IPS-15b (cell line): ENCODE data around the gene ADGRL2.
"Not testable (repeated sequence)": the region's sequence is repeated elsewhere in the genome, so short reads cannot be mapped to it uniquely, and the experiment has no call there.

Source experiments
- H3K27me3 ChIP-seq: one replicate; pipeline ENCODE4 v1.6.1; 2013; ENCODE audit warnings: low read length; ENCODE audit not compliant: control insufficient read depth, insufficient read depth
- H3K36me3 ChIP-seq: one replicate; pipeline ENCODE4 v1.6.1; 2013; ENCODE audit warnings: low read length; ENCODE audit not compliant: control insufficient read depth, insufficient read depth
- H3K4me1 ChIP-seq: one replicate; pipeline ENCODE4 v1.6.1; 2013; ENCODE audit warnings: mild to moderate bottlenecking, low read length; ENCODE audit not compliant: control insufficient read depth, insufficient read depth
- H3K4me3 ChIP-seq: one replicate; pipeline ENCODE4 v1.5.1; 2013; ENCODE audit warnings: low read depth, low read length
- H3K9ac ChIP-seq: one replicate; pipeline ENCODE4 v1.6.1; 2013; ENCODE audit warnings: low read depth, mild to moderate bottlenecking, low read length
- H3K9me3 ChIP-seq: one replicate; pipeline ENCODE4 v1.6.1; 2013; ENCODE audit warnings: mild to moderate bottlenecking, low read length; ENCODE audit not compliant: control insufficient read depth, insufficient read depth

Gene ADGRL2

GRCh38 chr1:81867235-81867634 lies 66.5 kb downstream of the ADGRL2 start:
- Histone ChIP-seq H3K4me1 (no peaks in the 10 kb centered on the region), H3K36me3 (no peaks in the 10 kb centered on the region), H3K27me3 (no peaks in the 10 kb centered on the region), H3K4me3 (no peak overlapping the region), H3K9me3 (no peaks in the 10 kb centered on the region), H3K9ac (no peak overlapping the region)

DNA sequence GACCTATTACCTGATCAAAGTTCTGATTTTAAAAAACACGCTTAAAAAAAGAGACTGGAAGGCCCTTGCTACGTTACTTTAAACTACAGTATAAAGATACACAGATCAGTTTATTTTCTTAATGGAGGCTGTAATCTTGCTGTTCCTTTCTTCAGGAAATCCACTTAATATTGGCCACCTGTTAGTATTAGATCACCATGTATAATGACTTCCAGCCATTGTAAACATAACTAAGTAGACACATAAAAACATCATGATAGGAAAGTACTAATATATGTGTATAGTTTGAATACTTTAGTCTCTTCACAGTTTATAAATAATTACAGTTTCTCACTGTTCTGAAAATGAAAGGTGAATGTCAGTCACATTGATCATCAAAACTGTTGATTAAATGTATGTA lies 68.6 kb downstream of the ADGRL2 start:
- Histone ChIP-seq H3K9me3 (no peaks in the 10 kb centered on the region), H3K27me3 (no peaks in the 10 kb centered on the region), H3K36me3 (no peaks in the 10 kb centered on the region), H3K4me3 (no peak overlapping the region), H3K9ac (no peak overlapping the region), H3K4me1 (no peaks in the 10 kb centered on the region)

DNA sequence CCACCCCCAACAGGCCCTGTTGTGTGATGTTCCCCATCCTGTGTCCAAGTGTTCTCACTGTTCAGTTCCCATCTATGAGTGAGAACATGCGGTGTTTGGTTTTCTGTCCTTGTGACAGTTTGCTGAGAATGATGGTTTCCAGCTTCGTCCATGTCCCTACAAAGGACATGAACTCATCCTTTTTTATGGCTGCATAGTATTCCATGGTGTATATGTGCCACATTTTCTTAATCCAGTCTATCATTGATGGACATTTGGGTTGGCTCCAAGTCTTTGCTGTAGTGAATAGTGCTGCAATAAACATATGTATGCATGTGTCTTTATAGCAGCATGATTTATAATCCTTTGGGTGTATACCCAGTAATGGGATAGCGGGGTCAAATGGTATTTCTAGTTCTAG lies 70.4 kb downstream of the ADGRL2 start:
- not testable (repeated sequence) for H3K4me3 ChIP-seq, H3K36me3 ChIP-seq, H3K9ac ChIP-seq, H3K27me3 ChIP-seq, H3K9me3 ChIP-seq, H3K4me1 ChIP-seq

- H3K27me3 ChIP-seq: no peaks in the 10 kb centered on the region
- no peaks in the 10 kb centered on the region for H3K9me3 ChIP-seq
- no peak overlapping the region for H3K9ac ChIP-seq
- peaks cover 13% of the 10 kb centered on the region for H3K4me1 ChIP-seq
- H3K36me3 ChIP-seq: no peaks in the 10 kb centered on the region
- H3K4me3 ChIP-seq: no peak overlapping the region
These were observed 73.2 kb downstream of the ADGRL2 start for GRCh38 chr1:81873946-81874345.

DNA sequence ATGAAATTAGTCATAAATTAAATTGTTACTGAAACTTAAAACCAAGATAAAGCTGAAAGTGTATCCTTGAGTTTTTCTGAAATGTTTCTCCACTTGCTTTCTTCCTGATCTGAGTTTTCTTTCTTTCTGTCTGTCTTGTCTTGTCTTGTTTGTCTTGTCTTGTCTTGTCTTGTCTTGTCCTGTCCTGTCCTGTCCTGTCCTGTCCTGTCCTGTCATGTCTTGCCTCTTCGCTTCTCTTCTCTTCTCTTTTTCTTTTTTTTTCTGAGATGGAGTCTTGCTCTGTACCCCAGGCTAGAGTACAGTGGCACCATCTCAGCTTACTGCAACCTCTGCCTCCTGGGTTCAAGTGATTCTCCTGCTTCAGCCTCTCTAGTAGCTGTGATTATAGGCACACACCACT lies 73.7 kb downstream of the ADGRL2 start:
- Histone ChIP-seq H3K9ac (no peak overlapping the region), H3K9me3 (no peaks in the 10 kb centered on the region), H3K36me3 (no peaks in the 10 kb centered on the region), H3K4me1 (peaks cover 13% of the 10 kb centered on the region), H3K27me3 (no peaks in the 10 kb centered on the region), H3K4me3 (no peak overlapping the region)

DNA sequence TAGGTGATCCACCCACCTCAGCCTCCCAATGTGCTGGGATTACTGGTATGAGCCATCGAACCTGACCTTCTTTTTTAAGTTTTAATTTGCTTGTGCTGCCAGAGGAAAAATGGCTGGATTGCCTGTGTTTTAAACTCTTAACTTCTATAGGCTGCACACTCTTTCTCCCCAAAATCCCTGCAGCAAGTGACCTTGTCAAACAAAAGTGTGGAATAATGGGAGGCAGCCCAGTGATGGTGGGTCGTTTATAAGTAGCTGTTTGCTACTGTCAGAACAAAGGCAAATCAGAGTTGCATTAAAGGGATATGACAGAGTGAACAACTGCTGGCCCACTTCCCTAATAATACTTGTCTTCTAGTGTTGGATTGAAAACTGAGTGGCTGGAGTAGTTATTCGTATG lies 74.2 kb downstream of the ADGRL2 start:
- peaks cover 15% of the 10 kb centered on the region for H3K4me1 ChIP-seq
- H3K4me3 ChIP-seq: no peak overlapping the region
- no peaks in the 10 kb centered on the region for H3K9me3 ChIP-seq
- no peaks in the 10 kb centered on the region for H3K27me3 ChIP-seq
- no peaks in the 10 kb centered on the region for H3K36me3 ChIP-seq
- no peak overlapping the region for H3K9ac ChIP-seq

DNA sequence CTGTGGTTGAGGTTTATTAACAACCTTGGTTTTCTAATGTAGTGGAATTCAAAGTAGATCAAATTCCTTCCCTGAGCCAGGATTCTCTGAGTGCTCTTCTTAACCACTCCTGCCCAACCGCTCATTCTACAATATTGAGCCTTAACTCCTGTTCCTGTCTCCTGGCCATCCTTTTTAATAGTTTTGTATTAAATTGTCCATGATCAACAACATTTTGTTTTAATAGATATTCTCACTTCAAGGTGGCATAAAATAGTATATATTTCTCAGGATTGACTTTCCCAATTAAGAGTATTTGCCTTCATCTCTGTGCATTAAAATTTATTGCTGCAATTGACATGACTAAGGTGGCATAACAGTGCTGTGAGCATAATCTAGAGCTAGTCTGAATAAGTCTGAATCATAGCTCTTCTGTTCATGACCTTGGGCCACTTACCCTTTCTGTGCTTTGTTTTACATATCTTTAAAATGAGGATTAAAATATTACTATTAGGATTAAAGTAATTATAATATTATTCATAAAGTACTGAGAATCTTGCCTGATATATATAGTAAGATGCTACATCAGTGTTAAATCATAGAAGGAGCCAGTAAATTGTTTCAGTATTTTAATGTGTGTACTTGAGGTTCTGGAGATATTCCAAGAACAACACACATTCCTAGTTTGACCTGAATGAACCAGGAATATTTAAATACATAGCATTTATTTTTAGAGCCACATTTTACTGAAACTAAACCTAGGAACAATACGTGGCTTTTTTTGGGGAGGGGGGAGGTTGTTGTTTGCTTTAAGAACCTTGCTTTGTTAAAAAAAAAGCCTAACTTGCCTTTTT lies 76.4 kb downstream of the ADGRL2 start:
- no peak overlapping the region for H3K4me3 ChIP-seq
- no peaks in the 10 kb centered on the region for H3K27me3 ChIP-seq
- no peak overlapping the region for H3K9ac ChIP-seq
- H3K36me3 ChIP-seq: no peaks in the 10 kb centered on the region
- H3K4me1 ChIP-seq: peaks cover 16% of the 10 kb centered on the region
- no peaks in the 10 kb centered on the region for H3K9me3 ChIP-seq

DNA sequence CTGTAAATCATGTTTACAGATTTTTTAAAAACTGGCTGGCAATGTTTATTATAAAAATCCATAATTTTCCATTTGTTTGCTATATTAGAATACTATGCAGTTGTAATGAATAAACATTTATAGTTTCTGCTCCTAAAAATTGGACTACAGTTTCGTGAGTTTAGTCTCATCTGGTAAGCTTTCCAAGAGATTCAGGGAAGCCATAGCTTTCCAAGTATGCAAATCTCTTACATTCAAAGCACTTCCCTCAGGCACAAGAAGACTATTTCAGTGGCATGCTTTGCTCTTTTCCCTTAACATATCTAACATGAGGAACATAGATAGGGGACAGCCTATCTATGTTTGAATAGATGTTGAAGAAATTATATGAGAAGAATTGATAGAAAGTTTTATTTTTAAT lies 77.2 kb downstream of the ADGRL2 start:
- H3K36me3 ChIP-seq: no peaks in the 10 kb centered on the region
- H3K9me3 ChIP-seq: no peaks in the 10 kb centered on the region
- peaks cover 18% of the 10 kb centered on the region for H3K4me1 ChIP-seq
- no peaks in the 10 kb centered on the region for H3K27me3 ChIP-seq
- H3K9ac ChIP-seq: no peak overlapping the region
- H3K4me3 ChIP-seq: no peak overlapping the region

GRCh38 chr1:81878538-81878937 lies 77.8 kb downstream of the ADGRL2 start:
- Histone ChIP-seq H3K9ac (no peak overlapping the region), H3K9me3 (no peaks in the 10 kb centered on the region), H3K36me3 (no peaks in the 10 kb centered on the region), H3K27me3 (no peaks in the 10 kb centered on the region), H3K4me3 (no peak overlapping the region), H3K4me1 (peaks cover 20% of the 10 kb centered on the region)

- H3K9me3 ChIP-seq: no peaks in the 10 kb centered on the region
- H3K9ac ChIP-seq: no peak overlapping the region
- no peak overlapping the region for H3K4me3 ChIP-seq
- H3K27me3 ChIP-seq: no peaks in the 10 kb centered on the region
- no peaks in the 10 kb centered on the region for H3K36me3 ChIP-seq
- peaks cover 20% of the 10 kb centered on the region for H3K4me1 ChIP-seq
These were observed 80.0 kb downstream of the ADGRL2 start for GRCh38 chr1:81880781-81881180.

DNA sequence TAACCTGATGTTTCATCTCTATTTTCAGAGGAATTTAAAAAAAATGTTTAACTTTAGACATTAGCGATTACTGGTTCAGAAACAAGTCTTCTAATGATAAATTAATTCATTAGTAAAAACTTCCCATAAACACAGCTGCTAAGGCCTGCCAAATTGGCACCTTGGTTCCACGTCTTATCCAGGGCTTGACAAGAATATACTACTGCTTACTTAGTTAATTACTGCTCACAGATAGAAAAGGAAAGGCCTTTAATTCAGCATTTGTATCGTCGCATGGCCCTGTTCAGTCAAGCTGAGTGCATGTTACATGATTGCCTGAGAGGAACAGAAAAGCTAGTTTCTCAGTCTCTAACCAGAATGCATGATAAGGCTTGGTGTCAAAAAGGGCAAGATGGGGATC lies 84.6 kb downstream of the ADGRL2 start:
- no peaks in the 10 kb centered on the region for H3K36me3 ChIP-seq
- H3K4me3 ChIP-seq: no peak overlapping the region
- H3K27me3 ChIP-seq: no peaks in the 10 kb centered on the region
- H3K4me1 ChIP-seq: peaks cover 4% of the 10 kb centered on the region
- H3K9me3 ChIP-seq: no peaks in the 10 kb centered on the region
- no peak overlapping the region for H3K9ac ChIP-seq

DNA sequence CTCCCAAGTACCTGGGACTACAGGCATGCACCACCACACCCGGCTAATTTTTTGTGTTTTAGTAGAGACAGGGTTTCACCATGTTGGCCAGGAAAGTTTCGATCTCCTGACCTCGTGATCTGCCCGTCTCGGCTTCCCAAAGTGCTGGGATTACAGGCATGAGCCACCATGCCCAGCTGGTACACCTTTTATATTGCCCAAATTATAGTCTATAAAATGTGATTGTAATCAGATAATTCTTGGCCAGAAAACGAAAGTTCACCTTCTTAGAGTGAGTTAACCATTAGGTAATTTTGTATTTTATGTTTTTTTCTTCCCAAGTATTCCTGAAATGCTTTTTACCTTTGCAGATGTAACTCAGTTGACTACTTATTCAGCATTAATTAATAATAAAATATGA lies 85.6 kb downstream of the ADGRL2 start:
- not testable (repeated sequence) for H3K4me3 ChIP-seq, H3K36me3 ChIP-seq, H3K27me3 ChIP-seq, H3K9ac ChIP-seq, H3K9me3 ChIP-seq, H3K4me1 ChIP-seq
